CD4-positive, CD25-positive, alpha-beta regulatory T cell (primary cell): Measurements from ENCODE around the gene MBLAC1. TPM values are rescaled to one million over a fixed set of nuclear protein-coding genes. Genes with fewer than 3 reads are reported as not detected.
"Not testable (repeated sequence)": the region's sequence is repeated elsewhere in the genome, so short reads cannot be mapped to it uniquely, and the experiment has no call there.

Experiments
- ATAC-seq, 2 donors: fragments of 150-1000 bp; cut with Tn5 transposase; one replicate each; pipeline ENCODE4 v1.10.0; 2021; ENCODE audit warnings: low read depth in 2 of 2, moderate number of reproducible peaks in 2 of 2, moderate library complexity in 1 of 2
- DNase-seq, 3 donors: peaks; one replicate each; pipeline versions ENCODE4 v3.0.0 to v3.0.0-alpha.2; 2012 to 2022; ENCODE audit warnings: mixed read lengths in 1 of 3
- H3K27ac ChIP-seq: one replicate; pipeline ENCODE4 v1.7.0; 2013; ENCODE audit warnings: mild to moderate bottlenecking, low read length; ENCODE audit not compliant: insufficient read depth, poor library complexity, severe bottlenecking
- H3K27me3 ChIP-seq: one replicate; pipeline ENCODE4 v1.7.0; 2013; ENCODE audit warnings: low read length; ENCODE audit not compliant: control insufficient read depth, insufficient read depth
- H3K36me3 ChIP-seq: one replicate; pipeline ENCODE4 v1.7.0; 2013; ENCODE audit warnings: mild to moderate bottlenecking, low read length, moderate library complexity; ENCODE audit not compliant: control insufficient read depth, insufficient read depth
- H3K4me1 ChIP-seq: 2 replicates; pipeline ENCODE4 v1.7.0; 2013; ENCODE audit warnings: mild to moderate bottlenecking, low read length; ENCODE audit not compliant: insufficient read depth, control insufficient read depth, poor library complexity, severe bottlenecking
- H3K4me3 ChIP-seq: one replicate; pipeline ENCODE4 v1.7.0; 2013; ENCODE audit warnings: low read depth, mild to moderate bottlenecking, low read length, moderate library complexity
- H3K9me3 ChIP-seq, 2 experiments: 1 replicate in 1 of 2; 2 replicates in 1 of 2; pipeline ENCODE4 v1.7.0; 2013; ENCODE audit warnings: low read length in 2 of 2, mild to moderate bottlenecking in 1 of 2, moderate library complexity in 1 of 2; ENCODE audit not compliant: control insufficient read depth in 2 of 2
- H3K27ac Mint-ChIP-seq, 3 donors: one replicate each; pipeline ENCODE4 v1.8.0; 2020 to 2022; ENCODE audit warnings: mild to moderate bottlenecking in 3 of 3, mixed read lengths in 3 of 3, moderate library complexity in 2 of 3
- H3K27me3 Mint-ChIP-seq: one replicate; pipeline ENCODE4 v1.8.0; 2022; ENCODE audit warnings: mild to moderate bottlenecking, mixed read lengths
- H3K36me3 Mint-ChIP-seq: one replicate; pipeline ENCODE4 v1.8.0; 2020; ENCODE audit warnings: mixed read lengths
- H3K4me1 Mint-ChIP-seq, 4 donors: one replicate each; pipeline ENCODE4 v1.8.0; 2020 to 2022; ENCODE audit warnings: mixed read lengths in 4 of 4, mild to moderate bottlenecking in 1 of 4
- H3K4me3 Mint-ChIP-seq, 4 donors: one replicate each; pipeline ENCODE4 v1.8.0; 2020 to 2022; ENCODE audit warnings: mild to moderate bottlenecking in 4 of 4, mixed read lengths in 4 of 4, moderate library complexity in 3 of 4
- H3K9me3 Mint-ChIP-seq, 7 donors: one replicate each; pipeline ENCODE4 v1.8.0; 2020 to 2022; ENCODE audit warnings: mixed read lengths in 7 of 7, mild to moderate bottlenecking in 3 of 7, moderate library complexity in 2 of 7
- polyA plus RNA-seq, 4 donors: library from polyadenylated mRNA; unstranded; fragments of 300-500 nt; fragmentation: Illumina TruSeq; gene quantifications; one replicate each; pipeline ENCODE4 v1.2.3, GENCODE V29; 2021
- total RNA-seq: library from RNA; stranded (reverse); gene quantifications from one replicate; pipeline ENCODE4 v1.2.3, GENCODE V29; 2022

The MBLAC1 gene
- total and polyA plus RNA-seq, 5 donors from 2014 or later = 1.6 to 4.0 (median 2.3) TPM

- Mint-ChIP-seq H3K4me1 (peaks cover 0 to 8% (median 4%) of the 10 kb centered on the region in 4 donors), H3K27me3 (peaks cover 4% of the 10 kb centered on the region), H3K9me3 (no peaks in the 10 kb centered on the region), H3K4me3 (no peak overlapping the region), H3K27ac (no peak overlapping the region), H3K36me3 (no peaks in the 10 kb centered on the region)
- Histone ChIP-seq H3K9me3 (no peaks in the 10 kb centered on the region), H3K4me1 (peaks cover 3% of the 10 kb centered on the region), H3K4me3 (no peak overlapping the region), H3K36me3 (no peaks in the 10 kb centered on the region), H3K27ac (no peak overlapping the region), H3K27me3 (peaks cover 2% of the 10 kb centered on the region)
- ATAC-seq (no peak), DNase-seq (no peak)
Measured at GRCh38 chr7:100141555-100141949, 14.8 kb downstream of the MBLAC1 start.

GRCh38 chr7:100142461-100142860, 15.7 kb downstream of the MBLAC1 start:
- H3K4me3 Mint-ChIP-seq = no peak overlapping the region
- Histone ChIP-seq H3K4me1 (peaks cover 3% of the 10 kb centered on the region), H3K36me3 (no peaks in the 10 kb centered on the region), H3K4me3 (no peak overlapping the region), H3K9me3 (no peaks in the 10 kb centered on the region), H3K27ac (no peak overlapping the region), H3K27me3 (peaks cover 2% of the 10 kb centered on the region)
- ATAC-seq (no peak), DNase-seq (no peak)
- H3K27me3 Mint-ChIP-seq = peaks cover 4% of the 10 kb centered on the region
- H3K9me3 Mint-ChIP-seq = no peaks in the 10 kb centered on the region
- peaks cover 0 to 8% (median 4%) of the 10 kb centered on the region in 4 donors for H3K4me1 Mint-ChIP-seq
- H3K27ac Mint-ChIP-seq = no peak overlapping the region
- H3K36me3 Mint-ChIP-seq = no peaks in the 10 kb centered on the region

GRCh38 chr7:100146350-100146749, 19.6 kb downstream of the MBLAC1 start:
- not testable (repeated sequence) for H3K36me3 Mint-ChIP-seq, H3K9me3 Mint-ChIP-seq, H3K27me3 ChIP-seq, DNase-seq, H3K27me3 Mint-ChIP-seq, H3K4me3 Mint-ChIP-seq, ATAC-seq, H3K36me3 ChIP-seq, H3K9me3 ChIP-seq, H3K4me3 ChIP-seq, H3K27ac Mint-ChIP-seq, H3K27ac ChIP-seq
- H3K4me1 Mint-ChIP-seq = peaks cover 7 to 27% (median 14%) of the 10 kb centered on the region in 4 donors
- peaks cover 24% of the 10 kb centered on the region for H3K4me1 ChIP-seq

GRCh38 chr7:100147278-100147677, 20.5 kb downstream of the MBLAC1 start:
- Mint-ChIP-seq H3K4me1 (peaks cover 7 to 36% (median 20%) of the 10 kb centered on the region in 4 donors), H3K4me3 (no peak overlapping the region), H3K27me3 (peaks cover 4% of the 10 kb centered on the region)

GRCh38 chr7:100148225-100148558, 21.4 kb downstream of the MBLAC1 start:
- peak overlapping the region; percentile 90 to 99 (median 92) for H3K4me3 Mint-ChIP-seq
- H3K4me3 ChIP-seq = peak overlapping the region; percentile 89
- no peaks in the 10 kb centered on the region for H3K27me3 ChIP-seq
- H3K4me1 ChIP-seq = peaks cover 24% of the 10 kb centered on the region
- peak overlapping the region; percentile 95 for H3K27ac ChIP-seq
- H3K36me3 Mint-ChIP-seq = peaks cover 12% of the 10 kb centered on the region
- H3K9me3 ChIP-seq = no peaks in the 10 kb centered on the region
- peaks cover 7 to 45% (median 26%) of the 10 kb centered on the region in 4 donors for H3K4me1 Mint-ChIP-seq
- peak; percentile 1 for ATAC-seq
- H3K27me3 Mint-ChIP-seq = peaks cover under 1% of the 10 kb centered on the region
- no peak for DNase-seq
- peaks cover 8% of the 10 kb centered on the region for H3K36me3 ChIP-seq
- no peaks in the 10 kb centered on the region for H3K9me3 Mint-ChIP-seq
- peak overlapping the region; percentile 97 to 99 (median 98) for H3K27ac Mint-ChIP-seq

More at GRCh38 chr7:100147278-100147677, 20.5 kb downstream of the MBLAC1 start:
- Histone ChIP-seq H3K27me3 (no peaks in the 10 kb centered on the region), H3K27ac (no peak overlapping the region), H3K9me3 (no peaks in the 10 kb centered on the region), H3K4me3 (no peak overlapping the region), H3K4me1 (peaks cover 24% of the 10 kb centered on the region), H3K36me3 (no peaks in the 10 kb centered on the region)
- Mint-ChIP-seq H3K36me3 (peaks cover 8% of the 10 kb centered on the region), H3K27ac (no peak overlapping the region), H3K9me3 (no peaks in the 10 kb centered on the region)
- DNase-seq (no peak), ATAC-seq (no peak)

- Mint-ChIP-seq H3K4me1 (peaks cover 7 to 49% (median 29%) of the 10 kb centered on the region in 4 donors), H3K9me3 (no peaks in the 10 kb centered on the region), H3K27ac (peak within 1 kb of the TSS; percentile 97 to 99 (median 98)), H3K27me3 (no peaks in the 10 kb centered on the region), H3K4me3 (peak within 1 kb of the TSS; percentile 90 to 99 (median 92)), H3K36me3 (peaks cover 15% of the 10 kb centered on the region)
- peak; percentile 98 to 99 (median 99) for DNase-seq
- peaks cover 11% of the 10 kb centered on the region for H3K36me3 ChIP-seq
- H3K4me3 ChIP-seq = peak within 1 kb of the TSS; percentile 89
- peak; percentile 96 to 98 for ATAC-seq
- peak within 1 kb of the TSS; percentile 95 for H3K27ac ChIP-seq
- H3K27me3 ChIP-seq = no peaks in the 10 kb centered on the region
- peaks cover 24% of the 10 kb centered on the region for H3K4me1 ChIP-seq
- H3K9me3 ChIP-seq = no peaks in the 10 kb centered on the region
Measured at GRCh38 chr7:100148559-100149328, 22.0 kb downstream of the MBLAC1 start, which contains the start of gene LAMTOR4. Gene LAMTOR4 (plus strand): TSS chr7:100148918. CDS start chr7:100148973, 55 bp downstream.

GRCh38 chr7:100152404-100152803, 25.6 kb downstream of the MBLAC1 start:
- no peak for DNase-seq
- Histone ChIP-seq H3K9me3 (no peaks in the 10 kb centered on the region), H3K36me3 (peaks cover 43% of the 10 kb centered on the region), H3K4me1 (peaks cover 50% of the 10 kb centered on the region), H3K4me3 (no peak overlapping the region), H3K27me3 (no peaks in the 10 kb centered on the region), H3K27ac (peak overlapping the region; percentile 10)
- no peaks in the 10 kb centered on the region for H3K9me3 Mint-ChIP-seq
- H3K36me3 Mint-ChIP-seq = peaks cover 21% of the 10 kb centered on the region
- H3K4me3 Mint-ChIP-seq = peak overlapping the region in 2 of 4 donors; percentile 4 to 19
- peaks cover 7 to 81% (median 42%) of the 10 kb centered on the region in 4 donors for H3K4me1 Mint-ChIP-seq
- H3K27ac Mint-ChIP-seq = peak overlapping the region; percentile 42 to 93 (median 43)
- H3K27me3 Mint-ChIP-seq = no peaks in the 10 kb centered on the region
- ATAC-seq = no peak
